GM12864 (cell line): Measurements from ENCODE around the gene TFEB.

Source experiments
- DNase-seq: peaks from one replicate; pipeline ENCODE4 v3.0.0-alpha.2; 2011; ENCODE audit warnings: low read depth
- H3K4me3 ChIP-seq: 2 replicates; pipeline ENCODE4 v1.5.1; 2011; ENCODE audit warnings: mild to moderate bottlenecking, low read depth, low read length, control low read depth
- TF ChIP-seq, protein P1 (sequence below): IDR thresholded peaks from 2 replicates; pipeline ENCODE4 v1.5.1; 2011; ENCODE audit warnings: low read depth, mild to moderate bottlenecking, moderate library complexity, low read length, control low read depth, inconsistent platforms; ENCODE audit errors: missing control alignments

The TFEB gene

GRCh38 chr6:41744236-41744787, 8.9 kb upstream of the TFEB start:
- no peak for DNase-seq
- TF ChIP-seq, protein P1, sequence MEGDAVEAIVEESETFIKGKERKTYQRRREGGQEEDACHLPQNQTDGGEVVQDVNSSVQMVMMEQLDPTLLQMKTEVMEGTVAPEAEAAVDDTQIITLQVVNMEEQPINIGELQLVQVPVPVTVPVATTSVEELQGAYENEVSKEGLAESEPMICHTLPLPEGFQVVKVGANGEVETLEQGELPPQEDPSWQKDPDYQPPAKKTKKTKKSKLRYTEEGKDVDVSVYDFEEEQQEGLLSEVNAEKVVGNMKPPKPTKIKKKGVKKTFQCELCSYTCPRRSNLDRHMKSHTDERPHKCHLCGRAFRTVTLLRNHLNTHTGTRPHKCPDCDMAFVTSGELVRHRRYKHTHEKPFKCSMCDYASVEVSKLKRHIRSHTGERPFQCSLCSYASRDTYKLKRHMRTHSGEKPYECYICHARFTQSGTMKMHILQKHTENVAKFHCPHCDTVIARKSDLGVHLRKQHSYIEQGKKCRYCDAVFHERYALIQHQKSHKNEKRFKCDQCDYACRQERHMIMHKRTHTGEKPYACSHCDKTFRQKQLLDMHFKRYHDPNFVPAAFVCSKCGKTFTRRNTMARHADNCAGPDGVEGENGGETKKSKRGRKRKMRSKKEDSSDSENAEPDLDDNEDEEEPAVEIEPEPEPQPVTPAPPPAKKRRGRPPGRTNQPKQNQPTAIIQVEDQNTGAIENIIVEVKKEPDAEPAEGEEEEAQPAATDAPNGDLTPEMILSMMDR, result no peak
- no peak overlapping the region for H3K4me3 ChIP-seq

GRCh38 chr6:41743406-41744235, 8.2 kb upstream of the TFEB start:
- no peak for DNase-seq
- TF ChIP-seq, protein P1, result no peak
- H3K4me3 ChIP-seq, result no peak overlapping the region

GRCh38 chr6:41741625-41742490, 6.5 kb upstream of the TFEB start:
- no peak overlapping the region for H3K4me3 ChIP-seq
- TF ChIP-seq, protein P1, result no peak
- no peak for DNase-seq

DNA sequence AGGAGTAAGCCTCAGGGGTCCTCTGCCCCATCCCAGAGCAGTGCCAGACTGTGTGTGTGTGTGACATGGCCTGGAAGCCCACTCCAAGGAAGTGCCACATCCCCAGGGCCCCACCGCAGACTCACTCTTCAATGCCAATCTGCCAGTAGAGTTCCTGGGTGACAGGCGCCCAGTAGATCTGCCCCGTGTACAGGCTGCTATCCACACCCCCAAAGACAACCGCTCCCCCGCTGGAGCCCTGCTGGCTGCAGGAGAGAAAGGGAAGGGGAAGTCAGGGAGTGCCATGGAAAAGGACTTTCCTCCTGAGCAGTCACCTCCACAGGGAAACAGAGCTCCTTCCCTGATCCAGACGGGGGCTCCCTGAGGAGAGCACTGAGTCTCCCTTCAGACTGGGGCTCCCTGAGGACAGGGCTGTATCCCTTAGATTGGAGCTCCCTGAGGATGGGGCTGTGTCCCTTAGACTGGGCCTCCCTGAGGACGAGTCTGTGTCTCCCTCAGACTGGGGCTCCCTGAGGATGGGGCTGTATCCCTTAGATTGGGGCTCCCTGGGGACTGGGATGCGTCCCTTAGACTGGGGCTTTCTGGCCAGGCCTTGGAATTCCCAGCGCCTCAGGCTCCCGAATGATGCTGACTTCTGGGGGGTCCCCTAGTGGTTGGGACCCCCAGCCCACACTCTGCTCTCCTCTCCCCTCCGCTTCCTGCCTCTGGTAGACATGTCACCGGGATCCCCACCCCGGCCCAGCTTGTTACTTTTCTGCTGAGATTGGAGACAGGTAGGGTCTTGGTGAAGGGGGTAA, 5.2 kb upstream of the TFEB start:
- H3K4me3 ChIP-seq, result no peak overlapping the region
- TF ChIP-seq, protein P1, result no peak
- no peak for DNase-seq

- TF ChIP-seq, protein P1, result no peak
- no peak for DNase-seq
These were observed 3.6 kb upstream of the TFEB start for GRCh38 chr6:41739041-41739440.

GRCh38 chr6:41737591-41738130, 2.3 kb upstream of the TFEB start:
- TF ChIP-seq, protein P1, result no peak
- no peak overlapping the region for H3K4me3 ChIP-seq
- no peak for DNase-seq

More at GRCh38 chr6:41739041-41739440, 3.6 kb upstream of the TFEB start:
- no peak overlapping the region for H3K4me3 ChIP-seq
